ENCODE results near the gene COL4A3.
"Not testable (repeated sequence)": the region's sequence is repeated elsewhere in the genome, so short reads cannot be mapped to it uniquely, and the experiment has no call there.

COL4A3 gene

DNA sequence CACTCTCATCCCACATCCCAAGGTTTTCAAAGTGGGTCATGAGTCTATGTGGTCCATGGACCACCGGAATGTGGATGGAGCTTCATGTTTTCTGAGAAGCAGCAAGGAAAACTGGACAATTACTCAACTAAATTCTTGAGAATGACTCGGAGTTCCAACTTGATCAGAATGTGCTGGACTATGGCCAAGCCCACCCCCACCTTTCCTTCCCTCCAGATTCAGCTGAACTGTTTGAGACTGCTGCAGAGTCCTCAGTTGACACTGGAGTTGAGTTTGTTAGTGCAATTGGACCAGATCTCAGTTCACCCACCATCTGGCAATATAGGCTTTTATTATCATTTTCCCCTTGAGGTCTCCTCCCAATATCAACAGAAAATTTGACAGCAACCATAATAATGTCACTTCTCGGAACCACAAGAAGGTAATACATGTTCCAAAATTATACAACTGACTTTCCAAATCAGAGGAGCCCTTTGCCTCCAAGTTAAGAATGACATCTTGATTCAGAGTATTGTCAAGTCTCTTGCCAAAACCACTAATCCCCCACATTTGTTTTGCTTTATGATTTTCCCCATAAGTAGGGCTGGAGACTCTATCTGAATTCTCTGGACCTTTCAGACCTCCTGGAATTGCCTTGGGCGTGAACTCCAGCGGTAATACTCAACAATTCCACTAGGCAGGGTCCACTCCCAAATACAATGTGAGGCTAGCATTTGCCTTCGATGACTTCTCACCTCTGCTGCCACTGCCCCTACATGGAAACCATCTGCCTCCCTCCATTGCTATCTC, 9.2 kb upstream of the COL4A3 start:
- DNase-seq (ENCODE audit: low spot score), result no peak

DNA sequence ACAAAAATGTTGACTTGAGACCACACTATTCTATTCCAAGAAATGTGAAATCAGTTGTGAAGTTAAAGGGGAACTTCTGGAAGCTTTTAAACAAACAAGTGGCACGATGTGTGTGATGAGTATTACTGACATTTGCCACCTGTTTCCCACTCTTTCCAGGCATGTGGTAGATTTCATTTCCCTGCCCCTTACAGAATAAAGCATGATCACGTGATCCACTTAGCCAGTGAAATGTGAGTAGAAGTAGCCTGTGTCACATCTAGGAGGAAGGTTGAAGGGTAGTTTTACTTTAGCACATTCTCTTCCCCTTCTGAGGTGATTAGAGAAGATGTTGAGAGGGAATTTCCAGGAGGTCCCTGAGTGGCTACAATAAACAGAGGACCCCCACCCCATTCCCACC, 4.3 kb upstream of the COL4A3 start:
- no peak for DNase-seq (ENCODE audit: low spot score)

DNA sequence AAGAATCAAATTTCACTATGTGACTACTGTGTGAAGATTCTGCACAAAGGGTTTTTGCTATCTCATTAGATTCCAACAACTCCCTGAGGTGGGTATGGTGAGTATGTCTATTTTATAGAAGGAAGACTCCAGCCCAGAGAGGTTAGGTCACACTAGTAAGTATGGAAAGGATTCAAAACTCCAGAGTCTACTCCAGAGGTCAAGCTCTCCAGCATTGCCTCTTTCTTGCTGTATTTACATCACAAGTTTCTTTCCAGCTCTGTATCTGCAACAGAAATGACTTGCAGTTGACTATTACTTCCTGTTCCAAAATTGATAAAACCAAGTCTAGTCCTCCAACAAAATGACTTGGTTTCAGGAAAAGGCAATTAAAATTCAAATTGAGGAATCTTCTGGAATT, 2.5 kb upstream of the COL4A3 start:
- no peak for DNase-seq (ENCODE audit: low spot score)

DNA sequence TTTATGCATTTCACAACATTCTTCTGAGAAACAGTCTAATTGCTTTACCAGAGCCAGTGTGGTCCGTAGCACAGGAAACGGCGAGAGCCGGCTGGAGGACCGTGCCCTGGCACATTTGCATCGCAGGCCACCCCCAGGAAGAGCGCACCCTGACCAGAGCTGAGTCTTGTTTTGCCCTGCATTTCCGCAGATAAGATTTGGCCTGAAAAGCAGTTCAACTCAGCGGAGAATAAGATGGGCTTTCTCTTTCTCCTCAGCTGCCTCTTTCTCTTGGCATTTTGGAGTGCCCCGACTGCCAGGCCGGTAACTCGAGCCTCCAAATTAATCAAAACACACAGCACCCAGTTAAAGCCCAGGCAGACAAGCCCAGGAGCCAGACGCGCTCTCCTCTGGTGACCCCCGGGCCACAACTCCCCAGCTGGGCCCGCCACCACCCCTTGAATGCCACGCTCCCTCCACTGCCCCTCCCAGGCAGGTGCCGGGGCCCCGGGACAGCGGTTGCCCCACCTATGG, 883 bp upstream of the COL4A3 start:
- DNase-seq (ENCODE audit: low spot score), result peak; percentile 46

DNA sequence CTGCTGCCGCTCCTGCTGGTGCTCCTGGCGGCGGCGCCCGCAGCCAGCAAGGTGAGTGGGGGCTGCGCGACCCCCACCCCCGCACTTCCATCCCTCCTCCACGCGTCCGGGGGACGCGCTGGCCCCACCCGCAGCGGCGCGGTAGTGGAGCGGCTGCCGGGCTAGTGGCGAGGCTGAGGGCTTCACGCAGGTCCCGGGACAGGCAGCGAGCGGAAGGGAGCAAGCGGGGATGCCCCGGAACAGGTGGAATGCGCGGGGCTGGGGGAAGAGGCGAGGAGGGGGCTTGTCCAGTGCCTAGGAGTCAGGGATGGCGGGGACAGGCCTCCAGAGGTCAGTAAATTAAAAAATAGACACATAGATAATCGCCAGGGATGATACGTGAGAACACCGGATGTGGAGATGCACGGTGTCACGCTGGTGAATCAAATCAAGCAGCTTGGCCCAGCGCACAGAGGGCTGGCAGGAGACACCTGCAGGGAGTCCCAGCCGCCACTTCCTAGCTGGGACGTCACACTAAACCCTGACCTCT, 403 bp downstream of the COL4A3 start:
- DNase-seq (ENCODE audit: low spot score), result peak; percentile 60

DNA sequence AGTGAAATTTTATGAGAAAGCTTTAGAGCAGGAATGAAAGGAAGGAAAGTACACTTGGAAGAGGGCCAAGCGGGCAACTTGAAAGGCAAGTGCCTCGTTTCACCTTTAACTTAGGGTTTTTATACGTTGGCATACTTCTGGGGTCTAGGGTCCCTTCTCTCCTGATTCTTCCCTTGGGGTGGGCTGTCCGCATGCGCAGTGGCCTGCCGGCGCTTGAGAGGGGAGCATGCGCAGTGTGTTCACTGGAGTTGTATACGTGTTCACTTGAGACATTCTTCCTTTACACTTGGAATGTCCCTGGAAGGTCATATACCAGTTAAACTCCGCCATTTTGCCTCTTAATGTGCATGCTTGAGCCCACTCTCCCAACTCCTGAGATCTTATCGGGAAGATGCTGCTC, 7.4 kb downstream of the COL4A3 start:
- DNase-seq (ENCODE audit: low spot score), result not testable (repeated sequence)

DNA sequence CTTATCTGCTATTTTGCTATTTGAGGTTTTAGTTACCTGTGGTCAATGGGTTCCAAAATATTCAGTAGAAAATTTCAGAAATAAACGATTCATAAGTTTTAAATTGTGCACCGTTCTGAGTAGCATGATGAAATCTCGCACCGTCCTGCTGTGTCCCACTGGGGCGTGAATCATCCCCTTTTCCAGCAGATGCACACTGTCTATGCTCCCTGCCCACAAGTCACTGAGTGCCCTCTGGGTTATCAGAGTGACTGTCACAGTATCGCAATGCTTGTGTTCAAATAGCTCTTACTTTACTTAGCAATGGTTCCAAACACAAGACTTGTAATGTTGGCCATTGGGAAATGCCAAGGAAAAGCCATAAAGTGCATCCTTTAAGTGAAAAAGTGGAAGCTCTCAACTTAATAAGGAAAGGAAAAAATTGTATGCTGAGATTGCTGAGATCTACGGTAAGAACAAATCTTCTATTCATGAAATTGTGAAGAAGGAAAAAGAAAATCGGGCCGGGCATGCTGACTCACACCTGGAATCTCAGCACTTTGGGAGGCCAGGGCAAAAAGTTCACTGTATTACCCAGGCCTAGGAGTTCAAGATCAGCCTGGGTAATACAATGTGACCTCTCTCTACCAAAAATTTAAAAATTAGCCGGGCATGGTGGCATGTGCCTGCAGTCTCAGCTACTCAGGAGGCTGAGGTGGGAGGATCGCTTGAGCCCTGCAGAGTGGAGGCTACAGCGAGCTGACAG, 13.3 kb downstream of the COL4A3 start:
- no peak for DNase-seq (ENCODE audit: low spot score)

DNA sequence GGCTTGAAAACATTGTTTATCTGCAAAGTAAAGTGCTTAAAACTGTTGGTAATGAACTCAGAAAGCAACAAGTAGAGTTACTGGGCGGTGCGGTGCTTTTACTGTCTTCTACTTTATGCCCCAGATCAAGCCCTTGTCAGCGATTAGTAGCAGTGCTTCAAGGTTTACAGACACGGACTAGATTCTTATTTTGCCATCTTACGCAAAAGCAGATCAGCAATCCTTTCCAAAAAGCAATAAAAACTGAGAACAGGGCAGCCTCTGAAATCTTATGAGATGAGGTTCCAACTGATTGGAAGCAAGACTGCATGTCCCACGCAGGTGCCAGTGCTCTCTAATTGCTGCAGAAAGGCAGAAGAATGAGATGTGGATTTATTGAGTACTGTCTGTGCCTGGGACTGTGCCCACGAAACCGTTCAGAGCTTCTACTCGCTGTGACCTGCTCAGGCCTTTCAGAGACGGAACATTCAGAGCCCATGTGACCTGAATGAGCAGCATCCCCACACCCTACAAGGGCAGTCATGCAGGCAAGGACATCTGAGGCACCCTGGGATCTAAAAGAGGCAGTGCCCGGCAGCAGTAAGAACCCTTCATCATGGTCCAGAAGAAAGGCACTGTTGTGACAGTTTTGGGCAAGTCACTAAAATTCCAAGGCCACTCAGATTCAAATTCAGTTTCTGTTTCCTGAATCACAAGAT, 15.7 kb downstream of the COL4A3 start:
- no peak for DNase-seq (ENCODE audit: low spot score)

DNA sequence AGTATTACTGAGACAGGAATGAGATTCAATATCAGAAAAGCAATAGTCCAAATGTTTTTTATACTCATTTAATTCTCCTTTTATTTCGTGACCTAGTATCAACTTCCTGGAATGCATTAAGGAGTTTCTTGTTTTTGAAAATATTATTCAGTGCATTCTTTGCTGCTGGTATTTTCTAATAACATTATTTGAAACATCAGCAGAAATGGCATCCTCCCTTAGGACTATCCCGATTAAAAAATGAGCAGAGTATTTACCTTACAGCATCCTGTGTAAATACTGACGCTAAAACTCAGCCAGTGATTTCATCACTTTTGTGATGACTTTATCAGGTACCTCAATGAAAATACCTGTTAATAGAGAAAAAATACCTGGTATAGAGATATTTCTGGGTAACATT, 16.3 kb downstream of the COL4A3 start:
- DNase-seq (ENCODE audit: low spot score), result no peak

DNA sequence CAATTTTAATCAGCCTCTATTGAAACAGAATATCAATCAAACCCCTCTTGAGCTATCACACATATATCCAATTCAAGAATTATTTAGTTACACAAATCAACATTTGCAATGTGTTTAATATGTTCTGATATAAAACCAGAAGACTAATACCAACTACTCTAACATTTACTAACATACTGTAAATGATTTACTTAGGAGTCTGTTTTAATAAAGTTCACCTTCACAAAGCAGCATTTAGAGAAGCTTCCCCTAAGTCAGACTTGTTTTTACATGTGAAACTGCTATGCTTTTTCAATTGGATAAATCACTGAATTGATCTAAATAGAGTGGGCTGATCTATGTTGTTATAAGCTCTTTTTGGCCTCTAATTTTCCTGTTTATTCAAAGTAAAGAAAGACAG, 18.3 kb downstream of the COL4A3 start:
- no peak for DNase-seq (ENCODE audit: low spot score)

DNA sequence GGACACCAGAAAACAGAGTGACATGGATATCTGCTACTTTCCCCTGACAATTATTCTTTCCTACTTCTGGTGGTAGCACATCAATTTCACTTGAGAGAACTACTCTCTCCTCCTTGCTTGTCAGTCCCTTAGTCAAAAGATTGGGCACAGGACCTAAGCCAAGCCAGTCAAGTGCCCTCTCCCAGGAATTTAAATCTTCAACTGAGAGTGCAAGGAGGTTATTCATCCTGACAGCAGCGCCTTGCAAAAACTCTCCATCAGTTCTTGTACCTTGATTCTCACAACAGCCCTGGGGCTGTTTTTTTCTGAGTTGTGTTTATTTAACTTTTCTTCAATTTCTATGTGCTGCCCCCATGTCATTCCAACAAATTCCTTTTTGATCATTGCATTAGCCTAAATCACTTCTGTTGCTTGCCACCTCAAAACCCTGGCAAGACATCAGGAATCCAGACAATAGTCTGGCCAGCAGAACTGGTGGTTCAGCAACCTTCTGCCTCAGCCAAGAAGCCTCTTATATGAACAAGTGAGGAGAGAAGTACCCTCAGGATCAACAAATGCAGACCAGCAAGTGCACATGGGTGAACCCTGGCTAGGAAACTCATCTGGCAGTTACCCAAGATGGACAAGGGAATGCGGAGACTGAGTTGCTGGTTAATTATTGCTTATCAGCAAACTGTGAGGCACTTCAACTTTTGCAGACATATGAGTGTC, 19.4 kb downstream of the COL4A3 start:
- DNase-seq (ENCODE audit: low spot score), result no peak

DNA sequence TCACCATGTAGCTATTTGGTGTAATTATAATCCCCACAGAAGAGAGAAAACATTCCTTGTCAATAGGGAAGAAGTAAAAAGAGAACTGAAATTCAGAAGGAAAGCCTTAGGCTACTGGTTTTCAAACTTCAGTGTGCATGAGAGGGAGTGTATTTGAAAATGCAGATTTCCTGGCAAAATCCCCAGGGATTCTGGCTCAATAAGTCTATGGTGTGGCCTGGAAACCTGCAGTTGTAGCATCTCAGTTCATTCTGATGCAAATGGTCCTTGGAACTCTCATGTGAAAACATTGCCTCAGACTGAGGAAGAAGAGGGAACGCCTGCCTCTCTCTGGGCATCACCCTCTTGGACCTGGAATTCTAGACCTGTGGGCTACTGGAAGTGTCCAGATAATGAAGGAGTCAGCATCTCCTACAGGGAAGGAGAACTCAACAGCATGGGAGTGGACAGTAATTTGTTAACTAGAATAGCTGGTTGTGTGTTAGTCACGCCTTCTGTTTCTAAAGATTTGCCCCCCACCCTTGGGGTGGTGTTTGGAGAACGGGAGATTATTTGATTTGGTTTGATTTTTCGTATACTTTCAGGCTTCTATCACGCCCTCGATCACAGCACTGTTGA, 21.3 kb downstream of the COL4A3 start:
- no peak for DNase-seq (ENCODE audit: low spot score)

DNA sequence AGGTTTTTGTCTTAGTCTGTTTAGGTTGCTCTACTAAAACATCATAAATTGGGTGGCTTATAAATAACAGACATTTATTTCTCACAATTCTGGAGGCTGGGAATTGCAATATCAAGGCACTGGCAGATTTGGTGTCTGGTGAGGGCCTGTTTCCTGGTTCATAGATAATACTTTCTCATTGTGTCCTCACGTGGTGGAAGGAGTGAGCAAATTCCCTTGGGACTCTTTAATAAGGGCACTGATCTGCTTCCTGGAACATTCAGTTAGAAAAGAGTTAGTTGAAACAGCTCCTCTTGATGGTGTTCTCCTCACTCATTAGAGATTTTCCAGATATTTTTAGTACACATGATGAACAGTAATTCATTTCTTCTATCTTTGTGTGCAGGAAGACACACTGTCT, 22.3 kb downstream of the COL4A3 start:
- DNase-seq (ENCODE audit: low spot score), result no peak

DNA sequence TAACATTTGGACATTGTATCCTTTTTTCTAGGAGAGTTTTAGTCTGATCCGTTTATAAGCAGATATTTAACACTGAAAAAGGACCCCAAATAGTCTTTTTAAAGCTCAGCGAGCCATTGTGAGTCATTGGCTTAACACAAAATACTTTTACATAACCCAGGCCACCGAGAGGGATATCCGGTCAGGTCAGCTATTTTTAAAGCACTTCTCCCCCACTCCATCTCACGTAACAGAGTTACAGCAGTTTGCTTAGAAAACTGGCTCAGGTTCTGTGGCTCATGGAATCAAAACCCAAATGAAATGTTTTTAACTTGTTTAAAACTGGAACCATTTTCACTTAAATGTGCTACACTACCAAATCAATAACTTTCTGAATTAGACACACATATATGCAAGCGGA, 23.9 kb downstream of the COL4A3 start:
- no peak for DNase-seq (ENCODE audit: low spot score)

DNA sequence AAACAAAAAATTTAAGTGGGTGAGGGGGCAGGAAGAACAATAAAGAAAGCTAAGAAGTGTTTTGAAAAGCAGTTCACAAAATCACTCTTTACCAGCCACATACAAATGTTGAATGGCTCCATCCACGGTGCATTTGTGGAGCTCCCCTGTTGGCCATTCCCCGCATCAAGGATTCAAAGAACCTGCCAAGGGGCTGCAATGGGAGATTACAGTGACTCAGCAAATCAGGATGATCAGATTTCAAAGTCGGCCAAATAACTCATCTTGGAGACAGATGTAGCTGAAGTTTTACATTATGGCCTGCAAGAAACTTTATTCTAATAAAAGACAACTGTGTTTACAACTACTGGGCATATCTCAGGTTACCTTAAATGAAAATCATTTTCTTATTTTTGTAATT, 26.9 kb downstream of the COL4A3 start:
- DNase-seq (ENCODE audit: low spot score), result no peak

DNA sequence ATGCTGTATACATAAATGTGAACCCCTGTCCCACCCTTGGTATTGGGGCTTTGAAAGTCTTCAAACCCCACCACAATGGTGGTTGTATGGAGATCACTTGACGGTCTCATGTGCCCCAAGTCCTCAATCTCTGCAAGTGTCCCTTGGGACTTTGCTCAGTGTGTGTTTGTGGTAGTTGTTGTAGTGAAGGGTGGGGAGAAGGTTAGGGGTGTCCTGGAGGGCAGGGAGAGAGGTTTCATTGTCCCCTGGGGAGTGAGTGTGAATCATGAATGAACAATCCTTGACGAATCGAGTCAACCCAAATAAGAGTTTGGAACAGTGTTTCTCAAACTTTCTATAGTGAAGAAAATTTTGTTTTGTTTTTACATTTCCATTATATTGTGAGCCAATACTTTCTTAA, 28.1 kb downstream of the COL4A3 start:
- no peak for DNase-seq (ENCODE audit: low spot score)

DNA sequence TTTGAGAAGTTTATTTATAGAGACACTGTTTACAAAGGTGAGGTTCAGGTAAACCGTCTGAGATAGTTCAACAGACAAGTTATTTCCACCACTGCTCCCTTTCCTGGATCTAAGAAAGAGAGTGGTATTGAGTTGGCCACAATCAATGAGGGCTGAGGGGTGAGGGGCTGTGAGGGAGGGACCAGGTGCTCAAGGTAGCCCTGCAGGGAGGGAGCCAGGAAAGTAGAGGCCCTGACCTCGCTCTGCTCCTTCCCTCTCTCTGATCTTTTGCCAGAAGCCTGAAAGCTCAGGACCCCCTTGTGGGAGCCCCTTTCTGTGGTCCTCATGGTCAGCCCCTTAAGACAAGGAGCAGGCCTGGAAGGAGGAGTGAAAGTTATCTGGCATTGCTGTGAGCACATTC, 29.8 kb downstream of the COL4A3 start:
- no peak for DNase-seq (ENCODE audit: low spot score)

DNA sequence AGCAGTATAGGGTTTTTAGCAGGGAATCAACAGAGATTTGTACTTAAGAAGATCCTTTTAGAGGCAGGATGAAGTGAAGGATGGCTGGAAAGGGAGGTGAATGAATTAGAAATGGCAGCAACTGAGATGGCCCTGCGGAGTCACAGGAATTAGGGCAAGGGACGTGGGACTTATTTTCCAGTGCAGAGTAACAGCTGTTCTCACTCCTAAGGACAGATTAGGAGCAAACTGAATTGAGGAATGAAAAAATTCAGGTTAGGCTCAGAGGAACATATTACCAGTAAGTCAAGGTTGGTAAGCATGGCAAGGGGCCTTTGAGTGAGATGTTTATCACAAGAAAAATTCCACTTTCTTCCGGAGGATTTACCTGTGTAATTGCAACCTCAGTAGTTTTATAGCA, 34.4 kb downstream of the COL4A3 start:
- no peak for DNase-seq (ENCODE audit: low spot score)

DNA sequence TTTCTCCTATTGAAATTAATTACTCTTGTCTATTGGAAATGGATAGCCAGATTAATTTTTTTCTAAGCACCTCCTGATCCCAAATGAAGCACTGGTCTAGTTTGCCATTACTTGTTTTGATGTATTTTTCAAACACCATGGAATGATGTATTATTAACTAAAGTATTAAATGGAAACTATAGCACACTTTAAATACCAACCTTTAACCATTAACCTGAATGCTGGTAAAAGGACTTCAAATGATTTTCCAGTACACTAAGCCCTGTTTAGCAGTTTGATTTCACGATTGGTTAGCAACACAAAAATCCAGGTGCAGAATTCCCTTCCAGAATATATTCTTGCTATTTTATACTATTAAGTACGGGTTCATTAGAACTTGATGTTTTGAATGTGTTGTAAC, 37.3 kb downstream of the COL4A3 start:
- no peak for DNase-seq (ENCODE audit: low spot score)

DNA sequence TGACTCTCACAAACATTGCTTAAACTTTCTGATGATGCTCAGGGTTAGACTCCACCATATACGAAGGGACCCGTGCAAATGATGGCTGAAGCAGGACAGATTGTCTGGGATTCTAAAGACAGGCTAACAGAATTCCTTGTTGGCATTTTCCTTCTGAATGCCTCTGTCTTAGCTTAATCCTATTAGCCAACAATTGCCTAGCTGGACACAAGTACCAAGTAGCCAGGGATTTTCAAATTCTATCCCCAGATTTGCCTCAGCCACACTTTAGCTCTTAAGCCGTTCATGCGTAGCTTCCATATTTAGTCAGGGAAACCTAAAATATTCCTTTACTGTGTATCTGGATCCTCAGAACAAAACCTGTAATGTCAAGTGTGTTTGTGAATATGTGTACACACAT, 40.0 kb downstream of the COL4A3 start:
- no peak for DNase-seq (ENCODE audit: low spot score)

DNA sequence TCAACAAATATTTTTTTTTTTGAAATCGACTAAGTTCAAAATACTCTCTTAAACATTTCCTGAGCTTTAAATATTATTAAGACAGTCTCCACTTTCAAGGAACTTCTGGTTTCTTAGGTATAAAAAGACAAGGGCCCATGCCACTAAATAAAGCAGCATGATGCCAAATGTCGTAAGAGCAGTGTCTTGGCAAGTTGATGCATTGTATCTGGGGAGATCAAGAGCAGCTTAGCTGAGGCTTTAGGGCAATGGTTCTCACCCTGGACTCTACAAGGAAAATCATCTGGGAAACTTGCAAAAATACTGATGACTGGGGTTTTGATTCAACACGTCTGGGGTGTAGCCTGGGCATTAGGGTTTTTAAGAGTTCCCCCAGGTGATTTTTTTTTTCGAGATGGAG, 41.3 kb downstream of the COL4A3 start:
- no peak for DNase-seq (ENCODE audit: low spot score)

DNA sequence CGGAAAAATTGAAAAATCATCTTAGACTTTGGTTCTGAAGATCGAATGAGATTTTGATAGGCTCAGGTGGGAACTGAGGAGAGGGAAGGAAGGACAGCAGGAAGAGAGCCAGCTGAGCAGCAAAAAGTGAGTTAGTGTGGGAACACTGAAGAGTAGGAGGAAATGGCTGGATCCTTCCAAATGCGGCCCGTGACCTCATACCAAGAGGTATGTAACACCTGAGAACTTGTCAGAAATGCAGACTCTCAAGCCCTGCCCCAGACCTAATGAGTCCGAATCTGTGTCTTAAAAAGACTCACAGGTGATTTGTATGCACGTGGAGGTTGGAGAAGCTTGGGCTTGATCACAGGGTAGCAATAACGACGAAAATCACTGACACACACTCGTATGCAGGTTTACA, 42.0 kb downstream of the COL4A3 start:
- DNase-seq (ENCODE audit: low spot score), result no peak
